GM12865 (cell line): ENCODE measurements around the gene PLOD1.

ENCODE experiments used
- DNase-seq: peaks from one replicate; pipeline ENCODE4 v3.0.0; 2010; ENCODE audit warnings: low read depth
- H3K4me3 ChIP-seq: 2 replicates; pipeline ENCODE4 v1.5.1; 2011; ENCODE audit warnings: mild to moderate bottlenecking, low read depth, low read length, control low read depth
- TF ChIP-seq, protein P1 (sequence below): IDR thresholded peaks from 2 replicates; pipeline ENCODE4 v1.5.1; 2011; ENCODE audit warnings: low read length, control low read depth, low read depth, inconsistent platforms; ENCODE audit not compliant: insufficient read depth; ENCODE audit errors: missing control alignments

The PLOD1 gene

DNA sequence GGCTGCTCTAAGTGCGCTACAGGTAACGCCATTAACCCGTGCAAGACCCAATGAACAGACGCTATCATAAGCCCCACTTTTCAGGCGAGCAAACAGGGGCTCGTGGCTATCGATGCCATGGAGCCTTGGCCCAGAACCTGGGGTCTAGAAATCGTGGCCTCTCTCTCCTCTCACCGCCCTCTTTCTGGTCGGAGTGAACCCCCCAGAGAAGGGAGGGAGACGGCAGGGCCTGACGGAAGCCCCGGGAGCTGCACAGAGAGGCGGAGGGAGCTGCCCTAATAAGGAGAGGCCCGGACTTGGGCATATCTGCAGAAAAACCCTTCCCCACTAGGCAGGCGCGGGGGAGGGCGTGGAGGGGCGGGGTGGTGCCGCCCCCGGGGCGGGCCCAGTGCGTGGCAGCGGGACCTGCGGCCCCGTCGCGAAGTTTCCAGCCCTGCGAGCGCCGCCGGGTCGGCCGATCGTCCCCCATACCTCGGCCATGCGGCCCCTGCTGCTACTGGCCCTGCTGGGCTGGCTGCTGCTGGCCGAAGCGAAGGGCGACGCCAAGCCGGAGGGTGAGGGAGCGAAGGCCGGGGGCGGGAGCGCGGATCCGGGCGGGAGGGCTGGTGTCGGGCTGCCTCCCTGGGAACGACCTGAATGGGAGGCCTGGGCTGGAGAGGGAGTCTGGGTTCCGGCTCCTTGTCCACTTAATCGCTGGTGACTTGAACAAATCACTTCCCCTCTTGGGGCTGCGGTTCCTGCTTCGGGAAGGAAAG is at the start of gene PLOD1:
Gene PLOD1 (plus strand): TSS at position 416 of the 755 bp plus-strand sequence. CDS start 63 bp downstream, at position 479.
- H3K4me3 ChIP-seq = peak within 1 kb of the TSS; percentile 83
- TF ChIP-seq, protein P1, sequence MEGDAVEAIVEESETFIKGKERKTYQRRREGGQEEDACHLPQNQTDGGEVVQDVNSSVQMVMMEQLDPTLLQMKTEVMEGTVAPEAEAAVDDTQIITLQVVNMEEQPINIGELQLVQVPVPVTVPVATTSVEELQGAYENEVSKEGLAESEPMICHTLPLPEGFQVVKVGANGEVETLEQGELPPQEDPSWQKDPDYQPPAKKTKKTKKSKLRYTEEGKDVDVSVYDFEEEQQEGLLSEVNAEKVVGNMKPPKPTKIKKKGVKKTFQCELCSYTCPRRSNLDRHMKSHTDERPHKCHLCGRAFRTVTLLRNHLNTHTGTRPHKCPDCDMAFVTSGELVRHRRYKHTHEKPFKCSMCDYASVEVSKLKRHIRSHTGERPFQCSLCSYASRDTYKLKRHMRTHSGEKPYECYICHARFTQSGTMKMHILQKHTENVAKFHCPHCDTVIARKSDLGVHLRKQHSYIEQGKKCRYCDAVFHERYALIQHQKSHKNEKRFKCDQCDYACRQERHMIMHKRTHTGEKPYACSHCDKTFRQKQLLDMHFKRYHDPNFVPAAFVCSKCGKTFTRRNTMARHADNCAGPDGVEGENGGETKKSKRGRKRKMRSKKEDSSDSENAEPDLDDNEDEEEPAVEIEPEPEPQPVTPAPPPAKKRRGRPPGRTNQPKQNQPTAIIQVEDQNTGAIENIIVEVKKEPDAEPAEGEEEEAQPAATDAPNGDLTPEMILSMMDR = no peak
- peak; percentile 93 for DNase-seq

DNA sequence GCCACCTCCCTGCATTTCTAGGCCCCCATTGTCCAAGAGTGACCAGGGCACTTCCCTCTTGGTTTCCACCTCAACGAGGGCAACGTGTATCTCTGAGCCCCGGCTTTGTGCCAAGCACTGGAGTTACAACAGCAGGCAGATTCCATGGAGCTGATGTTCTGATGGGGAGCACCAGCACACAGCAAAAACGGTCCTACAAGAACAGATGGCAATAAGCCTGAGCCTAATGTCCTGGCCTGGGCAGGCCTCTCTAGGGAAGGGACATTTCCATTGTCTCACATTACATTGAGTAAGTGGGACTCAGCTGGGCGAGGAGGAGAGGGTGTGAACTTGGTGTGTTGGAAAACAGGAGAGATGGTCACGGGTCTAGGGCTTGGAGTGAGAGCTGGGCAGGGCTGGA is 48.6 kb upstream of the PLOD1 start:
- no peak overlapping the region for H3K4me3 ChIP-seq
- TF ChIP-seq, protein P1 = no peak
- no peak for DNase-seq

DNA sequence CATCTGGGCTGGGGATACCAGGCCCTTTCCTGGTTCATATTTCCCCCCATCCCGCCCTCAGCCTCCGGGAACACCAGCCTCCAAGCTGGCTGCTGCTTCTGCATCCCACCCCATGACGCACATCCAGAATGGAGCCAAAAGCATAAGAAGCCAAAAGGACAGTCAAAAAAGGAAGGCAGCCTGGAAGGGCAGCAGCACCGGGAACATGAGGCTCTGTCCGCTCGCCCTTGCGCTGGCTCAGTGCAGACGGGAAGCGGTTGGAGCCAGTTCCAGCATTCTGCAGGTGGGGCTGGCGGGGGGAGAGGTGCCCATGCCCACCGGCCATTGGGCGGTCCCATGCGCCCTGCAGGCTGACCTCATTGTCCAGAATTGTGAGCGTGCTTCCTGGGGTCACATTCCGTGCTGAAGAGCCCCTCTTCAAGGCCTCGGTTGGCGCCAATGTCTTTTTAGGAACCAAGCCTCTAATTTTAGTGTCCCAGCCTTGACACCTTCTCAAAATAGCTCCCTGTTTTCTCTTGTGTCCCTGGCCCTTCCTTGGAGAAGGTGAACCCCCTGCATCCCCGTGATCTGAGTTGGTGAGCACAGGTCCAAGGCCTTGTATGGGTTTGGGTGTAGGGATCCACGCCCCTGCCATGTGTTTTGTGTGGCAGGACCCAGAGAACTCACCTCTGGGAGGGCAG is 47.4 kb upstream of the PLOD1 start:
- no peak for DNase-seq
- TF ChIP-seq, protein P1 = no peak
- H3K4me3 ChIP-seq = no peak overlapping the region

DNA sequence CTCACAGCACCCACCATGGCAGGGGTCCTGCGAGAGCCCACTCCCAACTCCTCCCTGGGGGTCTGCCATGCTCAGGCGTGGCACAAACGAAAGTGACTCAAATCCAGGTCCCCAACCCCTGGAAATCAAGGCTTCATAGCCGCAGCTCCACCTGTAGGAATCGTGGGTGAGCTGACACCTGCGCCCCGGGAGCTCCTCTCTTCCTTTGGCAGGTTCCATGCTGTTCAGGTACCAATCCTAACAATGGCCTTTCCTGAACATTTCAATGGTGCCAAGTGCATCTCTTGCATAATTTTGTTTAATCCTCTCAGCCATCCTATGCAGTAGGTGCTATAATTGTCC is 46.9 kb upstream of the PLOD1 start:
- no peak overlapping the region for H3K4me3 ChIP-seq
- DNase-seq = no peak
- TF ChIP-seq, protein P1 = no peak

DNA sequence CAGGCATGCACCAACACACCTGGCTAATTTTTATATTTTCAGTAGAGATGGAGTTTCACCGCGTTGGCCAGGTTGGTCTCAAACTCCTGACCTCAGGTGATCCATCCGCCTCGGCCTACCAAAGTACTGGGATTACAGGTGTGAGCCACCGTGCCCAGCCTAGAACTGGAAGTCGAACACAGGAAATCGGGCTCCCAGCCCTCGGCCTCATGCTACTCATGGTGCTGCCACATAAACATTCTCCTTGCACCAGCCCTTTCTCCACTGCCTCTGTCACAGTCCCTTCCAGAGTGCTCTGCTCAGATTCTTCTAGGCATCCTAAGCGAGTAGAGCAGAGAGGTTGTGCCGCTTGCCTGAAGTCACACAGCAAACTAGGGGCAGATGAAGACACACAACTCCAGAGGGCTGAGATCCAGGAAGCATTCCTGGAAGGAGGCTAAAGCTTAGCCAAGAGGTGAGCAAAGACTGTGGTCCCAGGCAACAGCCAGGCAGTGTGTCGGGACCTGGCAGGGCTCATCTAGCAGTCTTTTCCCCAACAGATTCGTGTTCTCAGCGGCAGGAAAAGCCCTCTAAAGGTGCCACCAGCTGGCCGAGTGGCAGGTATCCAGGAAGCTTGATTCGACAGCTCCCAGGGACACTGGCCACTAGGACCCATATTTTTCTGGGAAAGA is 46.2 kb upstream of the PLOD1 start:
- TF ChIP-seq, protein P1 = no peak
- no peak for DNase-seq
- H3K4me3 ChIP-seq = no peak overlapping the region

DNA sequence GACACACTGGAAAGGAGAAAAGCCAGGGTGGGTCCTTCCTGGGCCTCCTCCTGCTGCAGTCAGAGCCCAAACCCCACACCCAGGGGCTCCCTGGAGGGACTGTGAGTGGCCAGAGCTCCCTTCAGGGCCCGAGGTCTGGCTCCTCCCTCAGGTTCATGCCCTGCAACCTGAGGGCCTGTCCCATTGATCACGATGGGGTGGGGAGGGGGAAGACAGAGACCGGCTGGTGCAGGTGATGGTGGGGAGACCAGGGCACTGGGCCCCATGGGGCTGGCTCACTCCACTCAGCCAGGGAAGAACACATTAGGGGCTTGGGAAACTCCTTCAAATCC is 45.7 kb upstream of the PLOD1 start:
- H3K4me3 ChIP-seq = no peak overlapping the region
- DNase-seq = no peak
- TF ChIP-seq, protein P1 = no peak
